NCI-H2227 (cell line): ENCODE results near the gene SVIL.
A peak's percentile ranks its signal among the peaks of the same experiment; 100 is the strongest.
"Not testable (repeated sequence)": the region's sequence is repeated elsewhere in the genome, so short reads cannot be mapped to it uniquely, and the experiment has no call there.

Source experiments
- DNase-seq: peaks from one replicate; lab custom pipeline; 2025; ENCODE audit not compliant: unreplicated experiment; lab: John Stamatoyannopoulos, UW

The SVIL gene

DNA sequence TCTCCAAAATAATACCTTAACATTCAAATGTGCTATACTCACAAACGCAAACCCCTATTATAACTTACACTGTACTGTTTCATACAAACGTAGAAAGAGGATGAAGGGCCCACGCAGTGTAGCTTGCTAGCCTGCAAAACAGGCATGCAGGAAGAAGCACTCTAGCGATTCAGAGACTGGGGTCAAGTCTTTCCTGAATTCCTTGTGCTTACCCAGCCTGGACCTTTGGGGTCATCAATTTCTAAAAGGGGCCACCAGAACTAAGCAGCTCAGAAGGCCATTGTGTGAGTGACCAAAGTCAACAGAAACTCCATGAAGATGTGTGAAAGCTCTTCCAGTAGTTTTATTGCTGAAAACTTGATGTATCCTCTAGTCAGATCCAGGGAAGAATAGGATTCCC is 111.9 kb downstream of the SVIL start:
- DNase-seq = no peak

DNA sequence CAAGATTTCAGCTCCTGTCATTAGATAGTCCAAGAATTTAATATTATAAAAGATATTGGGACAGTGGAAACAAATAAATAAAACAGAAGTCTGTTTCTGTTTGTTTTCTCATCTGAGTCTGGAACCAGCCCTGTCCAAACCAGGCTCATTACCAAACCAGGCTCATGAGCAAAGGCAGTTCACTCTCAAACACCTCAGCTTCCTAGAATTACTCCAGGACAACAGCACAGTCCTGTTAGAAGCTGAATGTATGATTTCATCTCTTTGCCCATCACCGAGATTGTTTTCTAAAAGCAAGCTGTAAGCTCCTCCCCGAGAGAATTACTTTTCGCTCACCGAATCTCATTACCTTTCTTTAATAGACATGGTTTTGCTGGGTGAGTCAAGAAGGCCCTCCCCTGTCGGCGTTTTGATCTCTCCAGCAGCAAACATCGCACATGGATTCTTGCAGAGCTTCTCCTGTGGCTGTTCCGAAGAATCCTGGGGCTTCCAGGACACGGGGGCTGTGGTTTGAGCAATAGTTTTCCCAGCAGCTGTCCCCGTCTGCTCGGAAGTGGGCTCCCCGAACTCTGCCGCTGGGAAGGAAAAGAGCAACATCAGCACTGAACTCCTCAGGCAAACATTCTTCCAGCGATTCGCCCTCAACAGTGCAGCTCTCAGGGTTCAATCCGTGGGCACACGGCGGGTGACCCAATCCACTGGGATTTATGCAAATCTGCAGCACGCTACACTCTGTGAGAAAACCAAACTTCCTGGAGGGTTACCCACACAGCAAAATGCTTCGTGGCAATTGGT is 112.5 kb downstream of the SVIL start:
- DNase-seq = no peak

DNA sequence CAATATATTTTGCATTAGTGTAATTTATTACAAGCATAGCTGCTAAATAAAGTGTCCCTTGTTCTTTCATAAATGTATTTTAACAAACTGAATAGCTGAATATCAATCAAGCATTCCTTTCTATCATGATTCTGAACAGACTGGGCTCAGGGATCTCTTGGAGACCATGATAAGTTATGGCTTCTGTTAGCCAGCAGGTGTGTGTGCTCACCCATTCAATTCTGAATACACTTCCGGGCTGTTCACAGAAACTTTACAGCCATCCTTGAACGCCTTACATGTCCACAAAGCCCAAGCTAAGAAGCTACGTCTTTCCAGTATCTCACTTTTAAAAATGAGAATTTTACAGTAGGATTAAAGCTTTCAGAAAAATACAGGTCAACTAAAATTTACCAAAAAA is 115.1 kb downstream of the SVIL start:
- DNase-seq = no peak

DNA sequence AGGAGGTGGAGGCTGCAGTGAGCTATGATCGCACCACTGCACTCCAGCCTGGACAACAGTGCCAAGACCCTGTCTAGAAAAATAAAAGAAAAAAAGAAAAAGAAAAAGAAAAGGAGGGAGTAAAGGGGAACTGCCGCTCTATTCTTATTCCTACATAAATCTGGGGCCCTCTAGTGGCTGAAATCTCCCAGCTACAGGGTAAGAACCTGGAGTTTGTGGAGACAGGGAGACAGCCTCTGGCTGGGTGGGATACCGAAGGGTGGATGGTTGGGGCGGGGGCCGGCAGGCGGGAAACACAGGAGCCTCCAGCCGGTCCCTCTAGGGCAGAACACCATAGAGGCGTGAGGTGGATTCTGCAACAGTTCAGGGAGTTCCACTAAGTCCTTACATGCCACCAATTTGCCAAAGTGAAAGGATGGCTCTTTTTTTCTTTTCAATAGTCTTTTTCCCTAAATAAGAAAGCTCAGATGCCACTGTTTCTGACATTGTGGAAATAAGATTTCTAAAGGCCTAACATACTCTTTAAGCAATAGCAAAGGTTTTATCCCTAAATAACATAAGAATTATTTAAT is 117.3 kb downstream of the SVIL start:
- peak; percentile 24 for DNase-seq

DNA sequence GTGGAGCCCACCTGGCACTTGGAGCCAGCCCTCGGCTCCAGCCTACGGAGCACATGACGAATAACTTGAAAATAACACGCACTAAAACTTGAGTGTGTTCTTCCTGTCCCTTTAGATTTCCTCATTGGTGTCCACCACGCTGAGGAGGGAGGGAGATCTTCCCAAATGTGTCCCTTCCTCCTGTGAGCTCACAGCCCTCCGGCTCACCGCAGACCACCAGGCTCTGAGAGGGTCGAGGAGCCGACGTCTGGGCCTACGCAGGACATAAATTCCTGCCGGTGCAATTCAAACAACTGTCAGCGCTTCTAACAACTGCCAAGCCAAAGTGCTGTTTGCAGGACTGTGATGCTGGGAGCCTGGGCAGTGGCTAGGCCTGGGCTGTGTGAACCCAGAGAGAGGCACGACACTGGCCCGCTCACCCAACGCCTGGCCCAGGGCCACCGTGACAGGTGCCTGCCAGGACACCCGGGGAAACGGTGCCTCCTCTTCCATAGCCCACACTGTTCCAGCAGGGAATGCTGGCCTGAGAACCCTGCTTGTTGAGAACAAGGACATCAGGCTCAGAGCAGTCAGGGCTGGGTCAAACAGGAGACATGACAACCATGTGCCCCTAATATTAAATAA is 118.3 kb downstream of the SVIL start:
- DNase-seq = not testable (repeated sequence)

DNA sequence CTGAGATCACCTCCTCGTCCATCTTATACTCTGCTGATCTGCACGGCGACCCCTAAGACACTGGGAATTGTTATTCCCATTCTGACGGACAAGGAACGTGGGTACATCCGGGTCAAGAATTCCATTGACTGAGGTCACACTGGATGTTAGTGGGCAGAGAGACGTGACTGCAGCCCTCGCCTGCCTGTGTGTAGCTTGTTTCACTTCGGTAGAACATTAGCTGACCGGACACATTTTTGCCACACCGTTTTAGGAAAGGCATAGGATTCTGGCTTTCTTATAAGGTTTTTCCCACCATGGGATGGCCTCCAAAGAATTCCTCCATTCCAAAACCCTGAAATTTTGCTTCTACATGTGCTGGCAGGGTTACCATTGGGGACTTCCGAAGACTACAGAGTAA is 118.9 kb downstream of the SVIL start:
- not testable (repeated sequence) for DNase-seq

DNA sequence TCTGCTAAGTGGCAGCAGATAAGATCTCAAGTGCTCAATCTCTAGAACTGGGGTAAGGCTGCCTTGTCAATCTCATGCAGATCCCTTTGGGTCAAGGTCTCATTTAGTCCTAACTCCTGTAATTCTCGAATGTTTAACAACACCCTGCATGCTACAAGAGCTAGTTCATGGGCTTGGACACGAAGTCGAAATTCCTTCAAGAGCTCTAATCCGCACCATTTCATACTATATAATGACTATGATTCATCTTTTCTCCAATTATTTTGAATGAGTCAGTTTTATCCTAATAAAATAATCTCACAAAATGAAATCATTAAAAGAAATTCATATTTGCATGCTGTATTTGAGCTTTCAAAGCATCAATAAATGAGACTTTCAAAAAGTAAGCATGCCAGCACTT is 119.7 kb downstream of the SVIL start:
- DNase-seq = not testable (repeated sequence)

DNA sequence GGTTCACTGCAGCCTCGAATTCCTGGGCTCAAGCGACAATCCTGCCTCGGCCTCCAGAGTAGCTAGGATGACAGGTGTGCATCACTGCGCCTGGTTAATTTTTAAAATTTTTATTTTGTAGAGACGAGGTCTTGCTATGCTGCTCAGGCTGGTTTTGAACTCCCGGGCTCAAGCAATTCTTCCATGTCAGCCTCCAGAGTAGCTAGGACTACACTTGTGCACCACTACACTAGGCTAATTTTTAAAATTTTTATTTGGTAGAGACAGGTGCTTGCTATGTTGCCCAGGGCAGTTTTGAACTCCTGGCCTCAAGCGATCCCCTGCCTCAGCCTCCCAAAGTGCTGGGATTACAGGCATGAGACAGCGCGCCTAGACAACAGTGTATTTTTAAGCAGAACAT is 120.5 kb downstream of the SVIL start:
- no peak for DNase-seq

DNA sequence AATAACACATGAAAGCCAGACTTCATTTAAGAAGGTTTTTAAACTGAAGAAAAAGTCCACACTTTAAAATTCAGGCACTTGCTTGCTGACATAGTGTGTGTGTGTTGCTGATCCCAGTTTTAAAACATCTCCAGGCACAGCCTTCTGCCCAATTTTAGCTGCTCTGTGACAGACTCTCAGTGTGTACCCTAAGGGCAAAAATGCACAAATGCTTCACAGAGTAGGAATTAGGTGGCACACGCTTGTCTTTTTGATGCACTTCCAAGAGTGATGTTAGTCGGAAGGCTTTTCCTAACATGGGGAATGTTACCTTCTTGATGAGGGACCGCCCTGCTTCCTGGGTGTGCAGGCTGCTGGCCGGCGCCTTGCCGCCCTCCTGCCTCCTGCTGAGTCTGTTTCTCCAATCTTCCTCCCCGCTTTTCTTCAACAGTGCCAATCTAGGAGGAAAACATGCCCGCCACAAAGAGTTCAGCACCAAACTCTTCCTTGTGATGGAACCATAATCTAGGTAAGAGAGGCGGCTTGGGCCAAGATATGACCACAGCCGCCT is 122.3 kb downstream of the SVIL start:
- no peak for DNase-seq

DNA sequence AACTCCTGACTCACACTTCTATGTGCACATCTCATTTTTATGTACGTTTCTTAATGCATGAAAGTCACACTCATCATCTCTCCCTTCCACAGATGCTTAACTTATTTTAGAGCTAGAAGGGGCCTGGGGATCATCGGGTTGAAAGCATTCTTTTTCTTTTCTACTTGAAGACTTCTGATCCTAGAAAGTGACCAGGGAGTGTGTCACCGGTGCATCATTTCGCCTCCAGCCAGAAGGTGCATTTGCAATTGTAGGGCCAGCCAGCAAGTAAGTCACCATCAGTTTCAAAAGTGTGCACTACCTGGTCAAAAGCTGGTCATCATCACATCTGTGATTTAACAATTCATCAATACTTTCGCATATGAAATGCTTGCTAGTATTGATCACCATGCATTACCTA is 123.0 kb downstream of the SVIL start:
- not testable (repeated sequence) for DNase-seq

DNA sequence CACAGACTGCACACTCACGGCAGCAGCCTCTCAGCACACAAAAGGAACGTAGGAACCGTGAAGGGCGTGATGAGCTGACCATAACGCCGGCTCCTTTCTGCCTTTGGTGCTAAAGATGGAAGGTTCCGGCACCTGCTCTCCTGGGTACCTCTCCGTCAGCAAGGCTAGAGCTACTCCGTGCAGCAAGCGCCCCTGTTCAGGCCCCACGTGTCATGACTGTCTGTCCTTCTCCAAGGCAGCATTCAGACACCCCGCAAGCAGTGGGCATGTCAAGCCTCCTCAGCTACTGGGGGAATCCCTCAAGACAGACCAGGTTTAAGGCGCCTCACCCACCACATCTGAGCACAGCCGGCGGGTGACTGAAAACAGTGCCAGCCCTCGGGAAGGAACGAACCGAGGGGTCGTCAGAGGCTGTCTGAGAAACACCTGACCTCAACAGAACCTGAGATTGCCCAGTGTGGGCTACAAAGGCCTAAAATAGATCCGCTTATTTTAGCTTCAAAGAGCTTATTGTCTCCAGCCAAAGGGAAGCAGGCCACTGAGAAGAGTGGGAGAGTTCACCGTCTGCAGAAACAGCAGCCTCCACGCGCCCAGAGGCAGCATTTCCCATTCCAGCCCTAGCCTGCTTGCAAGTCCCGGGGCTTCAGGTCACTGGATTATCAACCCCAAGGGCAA is 124.2 kb downstream of the SVIL start:
- DNase-seq = not testable (repeated sequence)

DNA sequence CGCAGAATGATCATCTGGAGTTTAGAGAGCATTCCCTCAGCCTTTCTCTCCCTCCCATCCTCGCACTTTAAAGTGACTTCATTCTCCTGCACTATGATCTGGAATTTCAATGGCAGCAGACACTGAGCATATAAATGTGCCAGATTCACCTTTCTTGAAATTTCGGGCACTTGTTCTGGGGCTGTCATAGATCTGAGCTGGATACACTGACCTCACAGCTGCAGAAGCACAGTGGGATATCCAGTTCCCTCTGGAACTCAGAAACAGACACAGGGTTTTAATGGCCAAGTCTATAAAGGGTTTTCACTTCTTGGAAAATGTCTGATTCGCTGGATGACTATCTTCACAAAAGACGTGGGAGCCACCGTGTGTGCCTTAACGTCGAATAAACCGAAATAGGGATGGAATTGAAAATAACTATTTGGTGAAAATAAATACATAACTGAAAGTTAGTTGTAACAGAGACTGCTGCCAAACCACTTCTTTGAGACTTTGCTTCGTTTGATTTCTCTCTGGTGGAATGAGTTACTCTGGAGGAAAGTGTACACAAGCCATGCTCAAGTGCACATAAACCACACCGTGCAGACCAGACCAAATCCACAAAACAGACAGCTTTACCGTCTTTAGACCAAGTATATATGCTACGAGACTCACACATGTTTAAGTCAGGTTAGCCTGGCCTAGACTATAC is 126.1 kb downstream of the SVIL start:
- DNase-seq = no peak

DNA sequence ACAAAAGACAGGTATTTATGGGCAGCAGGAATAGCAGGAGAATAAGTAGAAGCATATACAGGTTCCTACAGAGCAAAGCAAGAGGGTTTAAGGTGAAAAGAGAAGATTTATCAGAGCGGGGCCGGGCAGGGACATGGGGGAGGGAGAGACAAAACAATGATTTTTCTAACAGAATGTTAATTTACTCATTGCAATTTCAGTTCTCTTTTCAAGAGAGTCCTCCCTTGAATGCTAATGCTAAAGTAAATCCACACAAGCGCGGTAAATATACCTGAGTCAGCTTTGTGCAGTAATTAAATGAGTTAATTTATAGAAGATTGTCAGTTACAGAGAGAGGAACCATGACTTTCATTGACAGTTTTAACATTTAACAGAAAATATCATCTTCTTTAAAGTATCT is 127.0 kb downstream of the SVIL start:
- not testable (repeated sequence) for DNase-seq

DNA sequence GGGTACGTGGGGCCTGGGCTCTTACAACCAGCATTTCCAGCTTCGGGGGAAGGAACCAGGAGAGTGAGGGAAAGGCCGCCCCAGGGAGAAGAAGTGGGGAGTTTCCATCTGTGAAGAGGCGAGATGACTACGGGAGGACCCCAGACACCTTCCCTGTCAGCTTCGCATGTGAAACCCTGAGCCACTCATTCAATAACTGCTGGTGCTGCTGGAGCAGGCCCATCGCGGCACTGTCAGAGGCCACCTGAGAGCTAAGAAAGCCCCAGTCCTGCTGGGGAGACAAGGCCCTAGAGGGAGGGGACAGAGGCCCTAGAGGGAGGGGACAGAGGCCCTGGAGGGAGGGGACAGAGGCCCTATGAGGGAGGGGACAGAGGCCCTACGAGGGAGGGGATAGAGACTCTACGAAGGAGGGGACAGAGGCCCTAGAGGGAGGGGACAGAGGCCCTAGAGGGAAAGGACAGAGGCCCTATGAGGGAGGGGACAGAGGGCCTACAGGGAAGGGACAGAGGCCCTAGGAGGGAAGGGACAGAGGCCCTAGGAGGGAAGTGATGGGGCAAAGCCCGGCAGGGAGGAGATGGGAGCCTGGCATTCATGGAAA is 128.3 kb downstream of the SVIL start:
- not testable (repeated sequence) for DNase-seq

DNA sequence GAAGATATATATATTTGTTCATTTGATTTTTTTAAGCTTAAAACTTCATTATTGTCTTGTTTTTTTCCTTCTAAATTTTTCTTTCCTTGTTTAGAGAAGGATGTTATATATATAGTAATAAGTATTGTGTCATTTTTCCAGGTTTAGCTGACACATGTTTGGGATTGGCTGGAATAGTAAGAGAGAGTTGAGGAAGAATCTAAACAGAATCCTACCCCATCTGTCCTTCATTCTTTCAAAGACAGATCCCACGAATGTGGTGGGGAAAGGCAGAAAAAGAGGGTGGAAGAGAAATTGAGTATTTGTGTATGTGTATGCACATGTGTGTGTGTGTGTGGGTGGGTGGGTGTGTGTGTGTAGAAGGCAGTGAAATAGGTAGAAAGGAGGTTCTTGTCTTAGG is 132.4 kb downstream of the SVIL start:
- DNase-seq = no peak

DNA sequence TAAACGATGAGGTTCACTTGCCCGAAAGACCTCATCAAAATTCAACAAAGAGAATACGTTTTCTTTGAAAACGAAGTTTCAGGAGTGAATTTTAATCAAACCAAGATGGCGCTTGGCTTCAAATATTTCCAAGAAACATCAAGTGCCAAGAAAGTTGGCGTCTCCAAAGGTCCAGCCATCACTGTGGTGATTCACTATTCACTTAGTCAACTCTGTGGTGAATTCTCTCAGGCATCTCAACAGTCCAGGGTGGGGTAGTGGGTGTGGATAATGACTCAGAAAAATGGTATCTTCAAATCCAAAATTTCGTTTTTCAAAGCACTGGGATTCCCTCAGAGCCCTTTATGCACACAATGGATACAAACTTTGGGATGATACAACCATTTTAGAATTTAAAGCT is 133.1 kb downstream of the SVIL start:
- no peak for DNase-seq

DNA sequence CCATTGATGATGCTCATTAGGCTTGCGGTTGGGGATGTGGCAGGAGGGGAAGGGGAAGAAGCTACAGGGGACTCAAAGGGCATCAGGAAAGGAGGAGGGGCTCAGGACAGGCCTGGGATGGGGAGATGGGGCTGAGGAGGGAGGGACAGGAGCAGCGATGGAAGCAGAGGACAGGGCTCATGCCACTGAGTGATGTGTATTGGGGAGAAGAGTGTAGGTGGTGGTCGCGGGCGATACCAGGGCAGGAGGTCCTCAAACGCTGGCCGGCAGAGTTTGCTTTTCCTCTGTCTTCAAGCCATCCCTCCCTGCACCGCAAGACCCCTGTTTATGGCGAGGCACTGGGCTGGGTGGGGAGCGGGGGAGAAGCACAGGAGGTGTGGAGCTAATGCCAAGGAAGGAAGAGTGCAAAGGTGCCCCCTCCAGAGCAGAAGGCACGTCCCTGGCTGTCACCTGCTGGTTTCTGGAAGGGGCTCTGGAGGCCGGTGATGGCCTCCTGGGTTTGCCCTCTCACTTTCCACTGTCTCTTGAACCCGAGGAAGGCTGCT is 134.7 kb downstream of the SVIL start:
- no peak for DNase-seq

DNA sequence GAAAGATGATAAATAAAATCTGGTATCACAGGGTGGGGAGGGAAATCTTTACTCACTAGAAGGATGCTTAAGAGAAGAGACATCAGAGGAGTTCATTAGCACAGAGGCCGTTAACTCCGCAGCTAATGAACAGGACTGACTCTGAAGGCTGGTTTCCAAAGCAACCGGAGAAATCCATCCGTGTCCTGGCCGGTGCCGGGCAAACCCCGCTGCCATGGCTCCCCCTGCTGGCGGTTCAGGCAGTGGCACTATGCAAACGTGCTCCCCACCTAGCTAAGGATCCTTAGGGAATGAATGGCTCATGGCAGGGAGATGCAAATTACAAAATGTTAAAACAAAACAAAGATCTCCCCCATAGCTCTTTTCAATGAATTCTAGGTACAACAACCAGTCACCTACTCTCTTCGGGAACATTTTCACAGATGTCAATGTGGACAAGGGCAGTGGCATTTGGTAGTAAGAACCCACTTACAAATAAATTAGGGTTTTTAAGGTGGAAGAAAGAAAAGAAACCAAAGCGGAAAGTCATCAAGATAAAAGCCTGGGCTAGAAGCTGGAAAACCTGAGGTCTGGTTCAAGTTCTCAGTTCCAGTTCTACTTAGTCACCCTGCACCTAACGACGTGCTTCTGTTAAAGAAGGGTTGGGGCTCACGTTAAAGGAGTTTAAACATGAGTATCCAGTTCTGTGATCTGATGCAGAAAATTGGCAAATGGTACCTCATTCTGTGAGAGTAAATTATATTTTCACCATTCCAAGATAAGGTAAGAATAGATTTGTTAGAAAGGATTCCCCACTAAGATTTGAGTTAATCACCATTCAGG is 138.2 kb downstream of the SVIL start:
- peak; percentile 63 for DNase-seq

DNA sequence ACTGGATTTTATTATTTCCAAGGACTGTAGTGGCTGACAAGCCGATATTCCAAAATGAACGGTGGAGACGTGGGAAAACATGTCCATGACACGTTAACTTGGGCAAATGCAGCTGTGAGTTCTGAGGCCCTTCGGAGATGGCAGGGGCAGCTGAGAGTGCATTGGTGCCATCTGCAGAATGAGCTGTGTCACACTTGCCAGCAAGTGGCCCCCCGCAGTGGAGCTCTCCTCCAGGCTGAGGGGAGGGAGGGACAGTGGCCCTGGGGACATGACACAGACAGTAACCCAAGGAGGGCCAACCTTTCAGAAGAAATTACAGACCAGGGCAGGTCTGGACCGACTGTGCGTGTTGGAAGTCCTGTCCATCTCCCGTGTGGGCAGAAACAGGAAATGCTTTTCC is 139.4 kb downstream of the SVIL start:
- DNase-seq = peak; percentile 6
